Measurements from ENCODE around the gene HDGFL3.
"Not testable (repeated sequence)": the region's sequence is repeated elsewhere in the genome, so short reads cannot be mapped to it uniquely, and the experiment has no call there.

The HDGFL3 gene

DNA sequence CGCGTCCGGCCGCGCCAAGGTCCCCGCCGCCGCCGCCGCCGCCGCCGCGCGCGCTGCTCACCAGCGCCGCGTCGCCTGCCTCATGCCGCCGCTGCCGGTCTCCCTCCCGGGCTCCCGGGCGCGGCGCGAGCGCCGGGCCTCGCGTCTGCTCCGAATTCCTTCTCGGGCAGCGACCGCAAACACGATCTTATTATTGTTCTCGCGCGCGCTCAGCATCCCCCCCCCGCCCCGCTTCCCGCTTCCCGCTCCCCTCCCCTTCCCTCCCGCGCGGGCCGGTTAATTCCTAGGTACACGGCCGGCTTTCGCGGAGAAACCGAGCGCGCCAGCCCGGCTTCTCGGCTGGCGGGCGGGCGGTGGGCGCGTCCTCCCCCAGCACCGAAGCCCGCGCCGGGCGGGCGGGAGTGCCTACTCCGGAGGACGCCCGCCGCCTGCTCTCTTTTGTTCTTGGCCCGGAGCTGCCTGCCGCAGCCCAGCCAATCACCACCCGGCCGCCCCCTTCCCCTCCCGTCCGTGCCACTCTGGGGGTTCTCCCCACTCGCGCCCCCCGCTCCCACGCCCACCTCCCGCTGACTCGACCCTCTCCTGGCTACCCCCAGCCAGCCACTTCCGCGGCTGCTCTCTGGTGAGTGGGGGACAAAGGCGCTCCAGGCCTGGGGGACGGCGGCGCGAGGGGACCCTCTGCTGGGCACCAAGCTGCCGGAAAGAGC is at the start of gene HDGFL3:
TSS of gene HDGFL3 (minus strand) at position 164 of the 707 bp plus-strand sequence. CDS start 409 bp downstream, outside the sequence.
- Histone ChIP-seq H3K36me3 (ENCODE audit: insufficient read depth, insufficient read length, low read length) (peaks cover 6% of the 10 kb centered on the region), H3K9ac (ENCODE audit: insufficient read length, low read depth) (peak within 1 kb of the TSS; percentile 92), H3K4me1 (ENCODE audit: insufficient read depth, insufficient read length) (peaks cover 1% of the 10 kb centered on the region), H3K9me3 (ENCODE audit: insufficient read depth, low read length) (no peaks in the 10 kb centered on the region), H3K4me3 (ENCODE audit: insufficient read length, low read depth) (peak within 1 kb of the TSS; percentile 83), H3K27me3 (ENCODE audit: insufficient read depth, insufficient read length) (no peaks in the 10 kb centered on the region)
- TF ChIP-seq ZNF274 (IDR thresholded peaks at IDR 0.05; ENCODE audit: low read depth, low read length) (no peak), SUZ12 (IDR thresholded peaks at IDR 0.05; ENCODE audit: extremely low read depth, insufficient read depth, insufficient read length) (no peak), YY1 (IDR thresholded peaks at IDR 0.05; ENCODE audit: insufficient read depth, insufficient read length) (no peak)
- peak; percentile 56 for DNase-seq (ENCODE audit: low read depth, low spot score)

DNA sequence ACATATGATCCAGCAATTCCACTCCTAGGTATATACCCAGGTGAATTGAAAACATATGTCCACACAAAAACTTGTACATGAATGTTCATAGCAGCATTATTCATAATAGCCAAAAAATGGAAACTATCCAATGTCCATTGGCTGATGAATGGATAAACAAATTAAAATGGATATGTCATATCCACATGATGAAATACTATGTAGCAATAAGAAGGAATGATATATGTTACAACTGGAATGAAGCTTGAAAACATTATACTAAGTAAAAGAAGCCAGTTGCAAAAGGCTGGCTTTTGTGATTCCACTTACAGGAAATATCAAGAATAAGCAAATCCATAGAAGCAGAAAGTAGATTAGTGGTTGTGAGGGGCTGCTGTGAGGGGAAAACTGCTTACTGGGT is 43.2 kb upstream of the HDGFL3 start:
- TF ChIP-seq YY1 (IDR thresholded peaks at IDR 0.05; ENCODE audit: insufficient read depth, insufficient read length) = no peak
- TF ChIP-seq ZNF274 (IDR thresholded peaks at IDR 0.05; ENCODE audit: low read depth, low read length) = no peak
- TF ChIP-seq SUZ12 (IDR thresholded peaks at IDR 0.05; ENCODE audit: extremely low read depth, insufficient read depth, insufficient read length) = no peak
- H3K9ac ChIP-seq (ENCODE audit: insufficient read length, low read depth) = no peak overlapping the region
- H3K36me3 ChIP-seq (ENCODE audit: insufficient read depth, insufficient read length, low read length) = no peaks in the 10 kb centered on the region
- no peak overlapping the region for H3K4me3 ChIP-seq (ENCODE audit: insufficient read length, low read depth)
- no peaks in the 10 kb centered on the region for H3K9me3 ChIP-seq (ENCODE audit: insufficient read depth, low read length)
- no peak for DNase-seq (ENCODE audit: low read depth, low spot score)
- H3K4me1 ChIP-seq (ENCODE audit: insufficient read depth, insufficient read length) = peaks cover 3% of the 10 kb centered on the region
- H3K27me3 ChIP-seq (ENCODE audit: insufficient read depth, insufficient read length) = peaks cover 8% of the 10 kb centered on the region

DNA sequence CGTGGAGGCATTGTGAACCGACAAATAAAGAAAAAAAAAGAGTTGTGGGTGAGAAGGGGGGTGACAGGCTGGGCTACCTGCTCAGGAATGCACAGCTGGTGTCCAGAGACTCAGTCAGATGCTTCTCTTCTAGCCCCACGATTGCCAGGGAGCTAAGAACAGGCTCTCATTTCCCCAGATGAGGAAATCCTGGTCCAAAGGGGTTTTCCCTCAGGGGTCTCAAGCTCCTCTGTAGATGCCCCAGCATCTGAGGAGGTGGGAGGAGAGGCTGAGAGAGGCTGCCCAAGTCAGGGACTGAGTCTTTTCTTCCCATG is 41.4 kb upstream of the HDGFL3 start:
- H3K9ac ChIP-seq (ENCODE audit: insufficient read length, low read depth) = no peak overlapping the region
- no peaks in the 10 kb centered on the region for H3K9me3 ChIP-seq (ENCODE audit: insufficient read depth, low read length)
- H3K36me3 ChIP-seq (ENCODE audit: insufficient read depth, insufficient read length, low read length) = no peaks in the 10 kb centered on the region
- peaks cover 3% of the 10 kb centered on the region for H3K4me1 ChIP-seq (ENCODE audit: insufficient read depth, insufficient read length)
- no peak for DNase-seq (ENCODE audit: low read depth, low spot score)
- no peak for TF ChIP-seq SUZ12 (IDR thresholded peaks at IDR 0.05; ENCODE audit: extremely low read depth, insufficient read depth, insufficient read length)
- no peak for TF ChIP-seq YY1 (IDR thresholded peaks at IDR 0.05; ENCODE audit: insufficient read depth, insufficient read length)
- TF ChIP-seq ZNF274 (IDR thresholded peaks at IDR 0.05; ENCODE audit: low read depth, low read length) = no peak
- peaks cover 8% of the 10 kb centered on the region for H3K27me3 ChIP-seq (ENCODE audit: insufficient read depth, insufficient read length)
- H3K4me3 ChIP-seq (ENCODE audit: insufficient read length, low read depth) = no peak overlapping the region

DNA sequence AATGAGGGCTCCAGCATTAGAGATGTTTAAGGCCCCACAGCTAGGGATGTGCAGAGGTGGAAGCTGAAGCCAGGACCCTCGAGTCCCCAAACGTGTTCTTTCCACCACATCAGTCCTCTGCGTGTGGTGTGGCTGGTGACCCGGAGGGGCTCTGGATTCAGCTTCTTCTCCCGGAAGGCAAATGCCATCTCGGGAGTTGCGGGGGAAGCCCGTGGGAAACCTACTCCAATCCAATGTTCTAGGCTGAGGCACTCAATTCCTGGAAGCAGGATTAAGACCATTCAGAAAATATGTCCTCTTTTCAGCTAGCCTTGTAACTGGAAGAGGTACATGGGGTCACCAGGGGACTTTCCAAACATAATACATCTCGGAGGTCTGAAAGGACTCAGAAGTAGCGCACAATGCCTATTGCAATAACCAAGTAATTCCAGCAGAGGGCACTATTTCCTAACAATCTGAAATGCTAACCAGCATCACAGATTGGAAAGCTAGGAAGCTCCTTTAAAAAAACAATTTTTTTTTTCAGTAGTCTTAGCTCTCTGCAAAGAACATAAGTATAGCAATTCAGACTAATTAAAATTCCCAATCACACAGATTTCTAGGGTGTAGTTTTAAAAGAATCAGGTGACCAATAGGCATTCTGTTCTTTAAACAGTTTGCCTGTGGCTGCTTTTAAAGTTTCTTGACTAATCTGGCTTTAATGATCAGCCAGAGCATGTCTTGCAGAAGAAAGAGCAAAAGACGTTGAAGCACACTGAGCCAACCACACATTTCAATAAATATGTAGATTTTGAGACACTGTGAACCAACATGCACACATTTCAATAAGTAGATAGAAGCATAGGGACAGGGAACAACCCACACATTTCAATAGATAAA is 40.8 kb upstream of the HDGFL3 start:
- no peak overlapping the region for H3K4me3 ChIP-seq (ENCODE audit: insufficient read length, low read depth)

DNA sequence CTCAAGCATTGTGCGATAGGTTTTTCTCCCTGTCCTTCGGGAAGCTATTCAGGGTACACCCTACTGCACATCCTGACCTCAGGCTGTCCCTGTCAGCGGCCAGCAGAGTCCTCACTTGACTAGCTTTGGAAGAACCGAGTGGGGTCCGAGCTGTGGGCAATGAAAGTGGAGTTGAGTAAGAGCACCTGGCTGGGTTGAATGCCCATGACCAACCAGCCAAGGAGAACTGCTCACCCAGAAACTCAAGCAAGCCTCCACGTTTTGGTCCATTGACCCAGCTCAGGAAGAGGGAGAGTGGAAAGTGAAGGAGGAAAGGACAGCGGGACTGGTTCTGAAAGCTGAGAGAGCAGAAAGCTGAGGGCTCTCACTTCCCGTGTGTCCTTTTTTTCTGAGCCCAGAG is 36.0 kb upstream of the HDGFL3 start:
- no peaks in the 10 kb centered on the region for H3K36me3 ChIP-seq (ENCODE audit: insufficient read depth, insufficient read length, low read length)
- no peaks in the 10 kb centered on the region for H3K4me1 ChIP-seq (ENCODE audit: insufficient read depth, insufficient read length)
- peaks cover 8% of the 10 kb centered on the region for H3K27me3 ChIP-seq (ENCODE audit: insufficient read depth, insufficient read length)
- no peak overlapping the region for H3K9ac ChIP-seq (ENCODE audit: insufficient read length, low read depth)
- H3K4me3 ChIP-seq (ENCODE audit: insufficient read length, low read depth) = no peak overlapping the region
- no peaks in the 10 kb centered on the region for H3K9me3 ChIP-seq (ENCODE audit: insufficient read depth, low read length)
- DNase-seq (ENCODE audit: low read depth, low spot score) = no peak
- no peak for TF ChIP-seq ZNF274 (IDR thresholded peaks at IDR 0.05; ENCODE audit: low read depth, low read length)
- no peak for TF ChIP-seq SUZ12 (IDR thresholded peaks at IDR 0.05; ENCODE audit: extremely low read depth, insufficient read depth, insufficient read length)
- TF ChIP-seq YY1 (IDR thresholded peaks at IDR 0.05; ENCODE audit: insufficient read depth, insufficient read length) = no peak

More for the DNA sequence above, 40.8 kb upstream of the HDGFL3 start:
- H3K4me1 ChIP-seq (ENCODE audit: insufficient read depth, insufficient read length) = peaks cover 3% of the 10 kb centered on the region
- peak; percentile 70 for DNase-seq (ENCODE audit: low read depth, low spot score)
- no peaks in the 10 kb centered on the region for H3K36me3 ChIP-seq (ENCODE audit: insufficient read depth, insufficient read length, low read length)
- peaks cover 8% of the 10 kb centered on the region for H3K27me3 ChIP-seq (ENCODE audit: insufficient read depth, insufficient read length)
- no peaks in the 10 kb centered on the region for H3K9me3 ChIP-seq (ENCODE audit: insufficient read depth, low read length)
- H3K9ac ChIP-seq (ENCODE audit: insufficient read length, low read depth) = peak overlapping the region; percentile 6
- no peak for TF ChIP-seq YY1 (IDR thresholded peaks at IDR 0.05; ENCODE audit: insufficient read depth, insufficient read length)
- no peak for TF ChIP-seq SUZ12 (IDR thresholded peaks at IDR 0.05; ENCODE audit: extremely low read depth, insufficient read depth, insufficient read length)
- no peak for TF ChIP-seq ZNF274 (IDR thresholded peaks at IDR 0.05; ENCODE audit: low read depth, low read length)

DNA sequence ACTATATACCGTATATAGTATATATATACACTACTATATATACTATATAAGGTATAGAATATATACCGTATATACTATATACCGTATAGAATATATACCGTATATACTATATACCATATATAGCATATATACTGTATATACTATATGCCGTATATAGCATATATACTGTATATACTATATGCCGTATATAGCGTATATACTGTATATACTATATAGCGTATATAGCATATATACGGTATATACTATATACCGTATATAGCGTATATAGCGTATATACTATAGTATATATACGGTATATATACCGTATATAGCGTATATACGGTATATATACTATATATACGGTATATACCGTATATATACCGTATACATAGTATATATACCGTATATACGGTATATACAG is 22.6 kb upstream of the HDGFL3 start:
- H3K27me3 ChIP-seq (ENCODE audit: insufficient read depth, insufficient read length) = no peaks in the 10 kb centered on the region
- H3K4me3 ChIP-seq (ENCODE audit: insufficient read length, low read depth) = no peak overlapping the region
- no peak for DNase-seq (ENCODE audit: low read depth, low spot score)
- no peak overlapping the region for H3K9ac ChIP-seq (ENCODE audit: insufficient read length, low read depth)
- H3K9me3 ChIP-seq (ENCODE audit: insufficient read depth, low read length) = peaks cover 14% of the 10 kb centered on the region
- no peaks in the 10 kb centered on the region for H3K36me3 ChIP-seq (ENCODE audit: insufficient read depth, insufficient read length, low read length)
- H3K4me1 ChIP-seq (ENCODE audit: insufficient read depth, insufficient read length) = no peaks in the 10 kb centered on the region
- TF ChIP-seq YY1 (IDR thresholded peaks at IDR 0.05; ENCODE audit: insufficient read depth, insufficient read length) = no peak
- TF ChIP-seq SUZ12 (IDR thresholded peaks at IDR 0.05; ENCODE audit: extremely low read depth, insufficient read depth, insufficient read length) = no peak
- TF ChIP-seq ZNF274 (IDR thresholded peaks at IDR 0.05; ENCODE audit: low read depth, low read length) = no peak

DNA sequence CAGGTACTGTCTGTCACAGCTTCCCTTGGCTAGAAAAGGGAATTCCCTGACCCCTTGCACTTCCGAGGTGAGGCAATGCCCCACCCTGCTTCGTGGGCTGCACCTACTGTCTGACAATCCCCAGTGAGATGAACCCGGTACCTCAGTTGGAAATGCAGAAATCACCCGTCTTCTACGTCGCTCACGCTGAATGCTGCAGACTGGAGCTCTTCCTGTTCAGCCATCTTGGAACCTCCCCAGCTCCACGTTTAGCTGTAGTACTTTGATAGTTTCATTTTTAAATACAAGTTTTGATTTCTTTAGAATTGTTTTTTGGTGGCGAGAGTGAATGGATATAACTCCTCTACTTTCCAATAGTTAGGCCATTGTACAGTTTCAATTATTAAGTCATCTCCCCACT is 17.8 kb upstream of the HDGFL3 start:
- Histone ChIP-seq H3K27me3 (ENCODE audit: insufficient read depth, insufficient read length) (no peaks in the 10 kb centered on the region), H3K9me3 (ENCODE audit: insufficient read depth, low read length) (peaks cover 20% of the 10 kb centered on the region), H3K4me1 (ENCODE audit: insufficient read depth, insufficient read length) (no peaks in the 10 kb centered on the region), H3K9ac (ENCODE audit: insufficient read length, low read depth) (no peak overlapping the region), H3K36me3 (ENCODE audit: insufficient read depth, insufficient read length, low read length) (no peaks in the 10 kb centered on the region), H3K4me3 (ENCODE audit: insufficient read length, low read depth) (no peak overlapping the region)
- no peak for DNase-seq (ENCODE audit: low read depth, low spot score)
- TF ChIP-seq YY1 (IDR thresholded peaks at IDR 0.05; ENCODE audit: insufficient read depth, insufficient read length) = no peak

DNA sequence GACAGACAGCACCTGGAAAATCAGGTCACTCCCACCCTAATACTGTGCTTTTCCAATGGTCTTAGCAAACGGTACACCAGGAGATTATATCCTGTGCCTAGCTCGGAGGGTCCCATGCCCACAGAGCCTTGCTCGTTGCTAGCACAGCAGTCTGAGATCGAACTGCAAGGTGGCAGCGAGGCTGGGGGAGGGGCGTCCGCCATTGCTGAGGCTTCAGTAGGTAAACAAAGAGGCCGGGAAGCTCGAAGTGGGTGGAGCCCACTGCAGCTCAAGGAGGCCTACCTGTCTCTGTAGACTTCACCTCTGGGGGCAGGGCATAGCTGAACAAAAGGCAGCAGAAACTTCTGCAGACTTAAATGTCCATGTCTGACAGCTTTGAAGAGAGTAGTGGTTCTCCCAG is 14.2 kb upstream of the HDGFL3 start:
- H3K4me1 ChIP-seq (ENCODE audit: insufficient read depth, insufficient read length); H3K9ac ChIP-seq (ENCODE audit: insufficient read length, low read depth); DNase-seq (ENCODE audit: low read depth, low spot score); H3K27me3 ChIP-seq (ENCODE audit: insufficient read depth, insufficient read length); H3K36me3 ChIP-seq (ENCODE audit: insufficient read depth, insufficient read length, low read length); H3K4me3 ChIP-seq (ENCODE audit: insufficient read length, low read depth): not testable (repeated sequence)
- peaks cover 16% of the 10 kb centered on the region for H3K9me3 ChIP-seq (ENCODE audit: insufficient read depth, low read length)
